H1 (cell line): ENCODE measurements around the gene MCC. TPM values are rescaled to one million over a fixed set of nuclear protein-coding genes. Genes with fewer than 3 reads are reported as not detected.

ENCODE experiments used
- BRCA1 ChIP-seq: IDR thresholded peaks from 2 replicates; pipeline ENCODE4 v1.6.1; 2012; ENCODE audit warnings: low read depth, low read length, improper control_type of control experiment
- CBX5 ChIP-seq: fragments of 300-800, 300-1000 bp; sonication (generic); IDR thresholded peaks from 2 replicates; pipeline ENCODE4 v1.7.1; 2016; ENCODE audit warnings: antibody characterized with exemption, low read length, low read depth
- GTF2F1 ChIP-seq: IDR thresholded peaks from 2 replicates; pipeline ENCODE4 v1.6.1; 2012; ENCODE audit warnings: low read depth, low read length, improper control_type of control experiment, borderline replicate concordance
- HDAC2 ChIP-seq, 2 experiments: fragments of 300-600 bp in 1 of 2; sonication (generic) in 1 of 2; IDR thresholded peaks; 2 replicates each; pipeline ENCODE4 v1.6.1; 2011 to 2012; ENCODE audit warnings: low read depth in 2 of 2, low read length in 2 of 2, mild to moderate bottlenecking in 2 of 2, moderate library complexity in 2 of 2, borderline replicate concordance in 1 of 2, inconsistent platforms in 1 of 2
- polyA plus RNA-seq, 7 experiments: library from polyadenylated mRNA; depleted of rRNA in 3 of 7; stranded (reverse) in 5 of 7; unstranded in 2 of 7; fragments of >200 nt in 5 of 7; fragments of 200-250 nt in 2 of 7; gene quantifications; 1 replicate in 5 of 7; 2 replicates in 1 of 7; 4 replicates in 1 of 7; pipeline versions ENCODE4 v1.2.1 to v1.2.3, GENCODE V29; 2011 to 2013; ENCODE audit warnings: missing spikeins in 2 of 7, mixed read lengths in 2 of 7
- total RNA-seq: library from RNA; stranded (reverse); fragmentation: NEBNext Ultra II Directional; extraction: Animal tissue kit (Norgen Biotek cat#: 25700); gene quantifications from 2 replicates; pipeline ENCODE4 v1.2.1, GENCODE V29; 2021

The MCC gene
- total and polyA plus RNA-seq, 2 of the 8 experiments (the other 6 are each of a cell fraction or from before 2014, with no cell fraction given): 2.6 to 18.3 TPM

DNA sequence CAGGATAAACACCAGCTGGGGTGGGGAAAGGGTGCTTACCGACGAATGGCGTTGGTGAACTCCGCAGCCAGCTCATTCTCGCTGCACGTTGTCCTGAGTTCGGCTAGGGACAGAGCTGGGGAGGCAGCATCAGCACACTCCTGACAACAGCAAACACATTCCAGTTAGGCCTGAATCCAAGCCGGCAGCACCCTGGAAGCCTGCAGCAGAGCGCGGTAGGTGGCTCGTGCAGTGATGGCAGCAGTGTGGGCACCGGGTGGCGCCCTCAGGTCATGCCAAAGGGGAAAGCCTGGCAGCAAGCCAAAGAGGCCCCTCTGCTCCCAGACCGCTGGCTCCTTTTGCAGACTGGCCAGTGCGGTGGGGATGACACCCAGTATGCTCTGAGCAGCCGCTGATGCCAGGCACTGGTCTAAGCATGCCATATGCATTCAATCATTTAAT is 444.7 kb downstream of the MCC start (continued):
- TF ChIP-seq GTF2F1: no peak
- no peak for TF ChIP-seq BRCA1
- no peak for TF ChIP-seq HDAC2 (IDR thresholded peaks at IDR 0.05; ENCODE audit: borderline replicate concordance in 1 of 2, low read depth in 2 of 2, low read length in 2 of 2)
- TF ChIP-seq CBX5: no peak
- TF ChIP-seq, all 59 proteins: peak for 2
